Measurements from ENCODE around the gene CIPC. TPM values are rescaled to one million over a fixed set of nuclear protein-coding genes. Genes with fewer than 3 reads are reported as not detected.
A peak's percentile ranks its signal among the peaks of the same experiment; 100 is the strongest.

Gene CIPC
- total and polyA plus RNA-seq, 7 donors, result 14.8 to 96.1 (median 59.7) TPM

- 86 to 89% methylated on average over 2 of the region's 2 CpGs for WGBS, 2 donors
- DNase-seq, result no peak
- no peak for TF ChIP-seq POLR2A (IDR thresholded peaks at IDR 0.05)
- no peak for TF ChIP-seq CTCF (IDR thresholded peaks at IDR 0.05)
- TF ChIP-seq POLR2AphosphoS5 (IDR thresholded peaks at IDR 0.05), result no peak
- no peak for TF ChIP-seq EP300 (IDR thresholded peaks at IDR 0.05)
- Histone ChIP-seq H3K36me3 (peaks cover 4 to 70% (median 25%) of the 10 kb centered on the region in 4 donors), H3K27me3 (no peaks in the 10 kb centered on the region), H3K27ac (peak overlapping the region in 3 of 4 donors; percentile 2 to 23 (median 20)), H3K4me1 (peaks cover 0 to 81% (median 67%) of the 10 kb centered on the region in 4 donors), H3K4me3 (no peak overlapping the region), H3K9me3 (no peaks in the 10 kb centered on the region)
- intact Hi-C loops (cut with DNase I), result no loop called here
Observed at GRCh38 chr14:77108753-77109152, 10.7 kb downstream of the CIPC start.

GRCh38 chr14:77109656-77110055 lies 11.6 kb downstream of the CIPC start:
- peaks cover 0 to 72% (median 58%) of the 10 kb centered on the region in 4 donors for H3K4me1 ChIP-seq
- peak overlapping the region; percentile 54 to 79 (median 68) for H3K27ac ChIP-seq
- H3K36me3 ChIP-seq, result peaks cover 13 to 80% (median 34%) of the 10 kb centered on the region in 4 donors
- no peaks in the 10 kb centered on the region for H3K27me3 ChIP-seq
- intact Hi-C loops (cut with DNase I), result no loop called here
- no peaks in the 10 kb centered on the region for H3K9me3 ChIP-seq
- H3K4me3 ChIP-seq, result no peak overlapping the region
- DNase-seq, result no peak
- WGBS, 2 donors, result 69 to 83% methylated on average over 6 of the region's 6 CpGs
- TF ChIP-seq EP300 (IDR thresholded peaks at IDR 0.05), result no peak
- no peak for TF ChIP-seq POLR2A (IDR thresholded peaks at IDR 0.05)
- TF ChIP-seq CTCF (IDR thresholded peaks at IDR 0.05), result no peak
- no peak for TF ChIP-seq POLR2AphosphoS5 (IDR thresholded peaks at IDR 0.05)

GRCh38 chr14:77110286-77110685 lies 12.2 kb downstream of the CIPC start:
- DNase-seq, result no peak
- TF ChIP-seq EP300 (IDR thresholded peaks at IDR 0.05) (no peak), POLR2AphosphoS5 (IDR thresholded peaks at IDR 0.05) (no peak), POLR2A (IDR thresholded peaks at IDR 0.05) (no peak), CTCF (IDR thresholded peaks at IDR 0.05) (no peak)
- H3K36me3 ChIP-seq, result peaks cover 16 to 86% (median 39%) of the 10 kb centered on the region in 4 donors
- no peaks in the 10 kb centered on the region for H3K27me3 ChIP-seq
- 92 to 96% methylated on average over 1 of the region's 1 CpG for WGBS, 2 donors
- peaks cover 0 to 66% (median 52%) of the 10 kb centered on the region in 4 donors for H3K4me1 ChIP-seq
- H3K27ac ChIP-seq, result peak overlapping the region; percentile 54 to 79 (median 68)
- no peak overlapping the region for H3K4me3 ChIP-seq
- intact Hi-C loops (cut with DNase I), result no loop called here
- no peaks in the 10 kb centered on the region for H3K9me3 ChIP-seq

- Histone ChIP-seq H3K4me3 (peak overlapping the region in 1 of 4 donors; percentile 12), H3K27me3 (no peaks in the 10 kb centered on the region), H3K4me1 (peaks cover 0 to 59% (median 44%) of the 10 kb centered on the region in 4 donors), H3K9me3 (no peaks in the 10 kb centered on the region), H3K36me3 (peaks cover 16 to 90% (median 41%) of the 10 kb centered on the region in 4 donors), H3K27ac (peak overlapping the region; percentile 54 to 79 (median 68))
- WGBS, 2 donors, result 77 to 79% methylated on average over 5 of the region's 5 CpGs
- TF ChIP-seq EP300 (IDR thresholded peaks at IDR 0.05) (peak in 1 of 4 donors; percentile 25), POLR2A (IDR thresholded peaks at IDR 0.05) (no peak), POLR2AphosphoS5 (IDR thresholded peaks at IDR 0.05) (peak; percentile 18 to 61 (median 52))
- peak; percentile 70 for DNase-seq
- intact Hi-C loops (cut with DNase I), result no loop called here
Observed at GRCh38 chr14:77111021-77111420, 13.0 kb downstream of the CIPC start.

- 82 to 88% methylated on average over 11 of the region's 11 CpGs for WGBS, 2 donors
- H3K36me3 ChIP-seq, result peaks cover 16 to 89% (median 37%) of the 10 kb centered on the region in 4 donors
Observed at GRCh38 chr14:77113644-77114043, 15.6 kb downstream of the CIPC start.

More at GRCh38 chr14:77113644-77114043, 15.6 kb downstream of the CIPC start:
- Histone ChIP-seq H3K4me3 (no peak overlapping the region), H3K27ac (peak overlapping the region in 1 of 4 donors; percentile 72), H3K27me3 (no peaks in the 10 kb centered on the region), H3K9me3 (no peaks in the 10 kb centered on the region), H3K4me1 (peaks cover 0 to 39% (median 25%) of the 10 kb centered on the region in 4 donors)
- intact Hi-C loops (cut with DNase I), result no loop called here
- TF ChIP-seq EP300 (IDR thresholded peaks at IDR 0.05) (no peak), POLR2A (IDR thresholded peaks at IDR 0.05) (no peak), CTCF (IDR thresholded peaks at IDR 0.05) (no peak), POLR2AphosphoS5 (IDR thresholded peaks at IDR 0.05) (no peak)
- no peak for DNase-seq
